Peyer's patch (tissue), 4 donors: Measurements from ENCODE around the gene ITGB5. TPM values are rescaled to one million over a fixed set of nuclear protein-coding genes. Genes with fewer than 3 reads are reported as not detected.
"Not testable (repeated sequence)": the region's sequence is repeated elsewhere in the genome, so short reads cannot be mapped to it uniquely, and the experiment has no call there.

Experiments
- DNase-seq, 3 donors: peaks; one replicate each; pipeline ENCODE4 v3.0.0-alpha.2; 2017 to 2019
- H3K27ac ChIP-seq, 4 donors: fragments of 200-600 bp; sonication (generic); one replicate each; pipeline ENCODE4 v1.5.1; 2016 to 2019
- H3K27me3 ChIP-seq, 2 donors: fragments of 200-600 bp; sonication (generic); one replicate each; pipeline ENCODE4 v1.5.1; 2019
- H3K36me3 ChIP-seq, 3 donors: fragments of 200-600 bp; sonication (generic); one replicate each; pipeline ENCODE4 v1.5.1; 2016 to 2019
- H3K4me1 ChIP-seq, 4 donors: fragments of 200-600 bp; sonication (generic); one replicate each; pipeline ENCODE4 v1.5.1; 2016 to 2019
- H3K4me3 ChIP-seq, 4 donors: fragments of 200-600 bp; sonication (generic); 1 replicate in 3 of 4; 2 replicates in 1 of 4; pipeline ENCODE4 v1.5.1; 2016 to 2019; ENCODE audit warnings: mild to moderate bottlenecking in 1 of 4
- H3K9me3 ChIP-seq, 4 donors: fragments of 200-600 bp; sonication (generic); one replicate each; pipeline ENCODE4 v1.5.1; 2016 to 2019; ENCODE audit warnings: mild to moderate bottlenecking in 1 of 4
- POLR2A ChIP-seq, 2 donors: fragments of 450-650 bp; IDR thresholded peaks; one replicate each; pipeline ENCODE4 v1.5.1; 2017; ENCODE audit warnings: antibody characterized with exemption in 2 of 2, mild to moderate bottlenecking in 2 of 2, moderate library complexity in 2 of 2
- total RNA-seq, 4 donors: library from RNA; depleted of rRNA; stranded (reverse); fragments of >200 nt; gene quantifications; one replicate each; pipeline ENCODE4 v1.1.0, GENCODE V29; 2016
- TF ChIP-seq, protein P1 (sequence below), 6 experiments: fragments of 450-650 bp in 4 of 6; fragments of 200-600 bp in 2 of 6; sonication (generic) in 1 of 6; IDR thresholded peaks; one replicate each; pipeline ENCODE4 v1.5.1; 2017 to 2019; ENCODE audit warnings: antibody characterized with exemption in 6 of 6, mild to moderate bottlenecking in 3 of 6, moderate library complexity in 1 of 6

The ITGB5 gene
- total RNA-seq, 4 donors from 2014 or later: 79.5 to 143 (median 132) TPM

DNA sequence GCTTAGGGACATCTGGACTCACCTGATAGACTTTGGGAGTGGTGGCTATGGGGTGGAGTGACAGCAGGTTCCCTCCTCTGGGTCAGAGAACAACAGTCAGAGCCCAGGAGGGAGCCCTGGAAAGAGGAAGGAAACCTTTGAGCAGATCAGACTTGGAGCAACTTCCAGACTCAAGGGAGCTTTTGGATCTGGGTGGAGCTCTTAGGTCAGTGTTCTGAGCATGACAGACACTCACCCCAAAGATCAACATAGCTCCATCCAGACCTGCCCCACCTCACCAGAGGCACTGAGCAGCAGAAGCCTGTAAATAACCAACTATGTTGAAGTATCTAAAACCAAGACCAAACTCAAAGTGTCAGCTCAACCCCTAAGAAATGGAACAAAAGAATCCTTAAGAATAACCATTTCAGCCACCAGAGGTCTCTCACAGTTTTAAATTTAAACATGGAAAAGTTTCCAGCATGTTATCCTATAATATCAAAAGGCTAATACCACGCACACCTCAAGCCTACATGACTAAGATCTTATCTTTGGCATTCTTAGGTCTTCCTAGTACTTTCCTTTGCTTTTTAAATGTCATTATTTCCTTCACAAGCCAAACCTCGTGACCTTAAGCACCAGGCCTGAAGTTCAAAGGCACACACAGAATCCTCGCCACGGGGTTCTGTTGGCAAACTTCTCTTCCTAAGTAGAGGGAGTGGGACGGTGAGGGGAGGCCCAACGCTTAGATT is 100.5 kb downstream of the ITGB5 start:
- no peak for DNase-seq
- peaks cover 0 to 20% (median 0%) of the 10 kb centered on the region in 4 donors for H3K4me1 ChIP-seq
- H3K4me3 ChIP-seq: no peak overlapping the region
- H3K9me3 ChIP-seq: no peaks in the 10 kb centered on the region
- H3K36me3 ChIP-seq: no peaks in the 10 kb centered on the region
- peak overlapping the region in 2 of 4 donors; percentile 2 to 36 for H3K27ac ChIP-seq
- TF ChIP-seq POLR2A (IDR thresholded peaks at IDR 0.05): no peak
- TF ChIP-seq, protein P1, sequence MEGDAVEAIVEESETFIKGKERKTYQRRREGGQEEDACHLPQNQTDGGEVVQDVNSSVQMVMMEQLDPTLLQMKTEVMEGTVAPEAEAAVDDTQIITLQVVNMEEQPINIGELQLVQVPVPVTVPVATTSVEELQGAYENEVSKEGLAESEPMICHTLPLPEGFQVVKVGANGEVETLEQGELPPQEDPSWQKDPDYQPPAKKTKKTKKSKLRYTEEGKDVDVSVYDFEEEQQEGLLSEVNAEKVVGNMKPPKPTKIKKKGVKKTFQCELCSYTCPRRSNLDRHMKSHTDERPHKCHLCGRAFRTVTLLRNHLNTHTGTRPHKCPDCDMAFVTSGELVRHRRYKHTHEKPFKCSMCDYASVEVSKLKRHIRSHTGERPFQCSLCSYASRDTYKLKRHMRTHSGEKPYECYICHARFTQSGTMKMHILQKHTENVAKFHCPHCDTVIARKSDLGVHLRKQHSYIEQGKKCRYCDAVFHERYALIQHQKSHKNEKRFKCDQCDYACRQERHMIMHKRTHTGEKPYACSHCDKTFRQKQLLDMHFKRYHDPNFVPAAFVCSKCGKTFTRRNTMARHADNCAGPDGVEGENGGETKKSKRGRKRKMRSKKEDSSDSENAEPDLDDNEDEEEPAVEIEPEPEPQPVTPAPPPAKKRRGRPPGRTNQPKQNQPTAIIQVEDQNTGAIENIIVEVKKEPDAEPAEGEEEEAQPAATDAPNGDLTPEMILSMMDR (IDR thresholded peaks at IDR 0.05): peak in 4 of 6 experiments; percentile 17 to 67 (median 61)
- no peaks in the 10 kb centered on the region for H3K27me3 ChIP-seq

DNA sequence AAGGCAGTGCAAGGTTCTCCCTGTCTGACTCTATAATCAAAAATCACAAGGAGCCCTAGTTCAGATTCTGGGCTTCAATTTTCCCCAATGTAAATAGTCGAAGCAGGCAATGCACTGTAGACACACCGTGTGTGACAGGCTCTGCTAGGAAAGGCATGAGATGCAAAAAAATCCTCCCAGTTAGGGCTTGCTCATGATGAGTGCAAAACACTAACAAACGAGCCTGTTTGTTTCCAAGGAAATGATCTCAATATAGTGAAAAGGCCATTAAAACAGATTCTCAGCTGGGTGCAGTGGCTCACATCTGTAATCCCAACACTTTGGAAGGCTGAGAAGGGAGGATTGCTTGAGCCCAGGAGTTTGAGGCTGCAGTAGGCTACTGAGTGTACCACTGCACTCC is 101.2 kb downstream of the ITGB5 start:
- Histone ChIP-seq H3K36me3 (no peaks in the 10 kb centered on the region), H3K4me3 (no peak overlapping the region), H3K4me1 (peaks cover 0 to 27% (median 0%) of the 10 kb centered on the region in 4 donors), H3K27ac (peak overlapping the region in 1 of 4 donors; percentile 2), H3K9me3 (no peaks in the 10 kb centered on the region), H3K27me3 (no peaks in the 10 kb centered on the region)
- no peak for DNase-seq
- no peak for TF ChIP-seq POLR2A (IDR thresholded peaks at IDR 0.05)
- TF ChIP-seq, protein P1 (IDR thresholded peaks at IDR 0.05): no peak

- no peak for DNase-seq
- H3K4me3 ChIP-seq: no peak overlapping the region
- H3K4me1 ChIP-seq: peaks cover 0 to 35% (median 0%) of the 10 kb centered on the region in 4 donors
- no peaks in the 10 kb centered on the region for H3K27me3 ChIP-seq
- no peaks in the 10 kb centered on the region for H3K36me3 ChIP-seq
- TF ChIP-seq, protein P1 (IDR thresholded peaks at IDR 0.05): no peak
- no peak for TF ChIP-seq POLR2A (IDR thresholded peaks at IDR 0.05)
- H3K9me3 ChIP-seq: no peaks in the 10 kb centered on the region
- H3K27ac ChIP-seq: no peak overlapping the region
These were observed 102.3 kb downstream of the ITGB5 start for GRCh38 chr3:124784686-124785382.

- Histone ChIP-seq H3K36me3 (no peaks in the 10 kb centered on the region), H3K4me1 (peaks cover 0 to 43% (median 0%) of the 10 kb centered on the region in 4 donors), H3K9me3 (no peaks in the 10 kb centered on the region), H3K4me3 (no peak overlapping the region), H3K27me3 (no peaks in the 10 kb centered on the region), H3K27ac (no peak overlapping the region)
- DNase-seq: no peak
- TF ChIP-seq, protein P1 (IDR thresholded peaks at IDR 0.05): no peak
- TF ChIP-seq POLR2A (IDR thresholded peaks at IDR 0.05): no peak
These were observed 103.5 kb downstream of the ITGB5 start for GRCh38 chr3:124783696-124784095.

DNA sequence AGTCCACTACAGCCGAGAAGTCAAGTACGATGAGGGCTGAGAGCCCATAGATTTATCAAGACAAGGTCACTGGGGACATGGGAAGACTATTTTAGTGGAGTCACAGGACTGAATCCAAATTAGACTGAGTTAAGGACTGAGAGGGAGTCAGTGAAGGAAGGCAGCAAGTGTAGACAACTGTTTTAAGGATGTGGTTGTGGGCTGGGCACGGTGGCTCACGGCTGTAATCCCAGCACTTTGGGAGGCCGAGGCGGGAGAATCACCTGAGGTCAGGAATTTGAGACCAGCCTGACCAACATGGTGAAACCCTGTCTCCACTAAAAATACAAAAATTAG is 104.8 kb downstream of the ITGB5 start:
- DNase-seq, H3K9me3 ChIP-seq, H3K27ac ChIP-seq, H3K27me3 ChIP-seq, H3K36me3 ChIP-seq, H3K4me3 ChIP-seq: not testable (repeated sequence)
- peaks cover 0 to 40% (median 0%) of the 10 kb centered on the region in 4 donors for H3K4me1 ChIP-seq
